Activated T-cell treated with anti-CD3 and anti-CD28 coated beads for 24 hours (primary cell): ENCODE results near the gene LEMD2.
A peak's percentile ranks its signal among the peaks of the same experiment; 100 is the strongest.

Source experiments
- DNase-seq: peaks from one replicate; pipeline ENCODE4 v3.0.0-alpha.2; 2020; ENCODE audit warnings: low read depth

Gene LEMD2

GRCh38 chr6:33756211-33756954 lies 32.5 kb downstream of the LEMD2 start:
- DNase-seq = no peak

GRCh38 chr6:33755070-33755869 lies 33.7 kb downstream of the LEMD2 start:
- no peak for DNase-seq

DNA sequence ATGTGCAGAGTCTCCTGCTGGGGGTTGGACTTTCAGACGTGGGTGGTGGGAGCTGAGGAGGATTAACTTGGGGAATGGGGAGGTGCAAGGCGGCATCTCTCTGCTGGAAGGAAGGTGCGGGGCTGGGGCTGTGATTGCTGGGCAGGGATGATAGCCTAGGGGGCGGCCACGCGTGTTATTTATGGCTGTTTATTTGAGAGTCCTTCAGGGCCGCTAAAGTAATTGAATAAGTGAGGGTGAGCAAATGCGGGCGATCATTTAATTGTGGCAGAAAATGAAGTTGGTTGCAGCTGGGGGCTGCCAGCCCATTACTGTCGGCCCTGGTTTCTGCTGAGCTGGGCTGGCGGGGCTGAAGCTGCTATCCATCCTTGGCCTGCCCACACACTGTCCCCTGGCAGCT lies 34.7 kb downstream of the LEMD2 start:
- DNase-seq = no peak

- DNase-seq = no peak
Measured at GRCh38 chr6:33752646-33753015, 36.3 kb downstream of the LEMD2 start.

DNA sequence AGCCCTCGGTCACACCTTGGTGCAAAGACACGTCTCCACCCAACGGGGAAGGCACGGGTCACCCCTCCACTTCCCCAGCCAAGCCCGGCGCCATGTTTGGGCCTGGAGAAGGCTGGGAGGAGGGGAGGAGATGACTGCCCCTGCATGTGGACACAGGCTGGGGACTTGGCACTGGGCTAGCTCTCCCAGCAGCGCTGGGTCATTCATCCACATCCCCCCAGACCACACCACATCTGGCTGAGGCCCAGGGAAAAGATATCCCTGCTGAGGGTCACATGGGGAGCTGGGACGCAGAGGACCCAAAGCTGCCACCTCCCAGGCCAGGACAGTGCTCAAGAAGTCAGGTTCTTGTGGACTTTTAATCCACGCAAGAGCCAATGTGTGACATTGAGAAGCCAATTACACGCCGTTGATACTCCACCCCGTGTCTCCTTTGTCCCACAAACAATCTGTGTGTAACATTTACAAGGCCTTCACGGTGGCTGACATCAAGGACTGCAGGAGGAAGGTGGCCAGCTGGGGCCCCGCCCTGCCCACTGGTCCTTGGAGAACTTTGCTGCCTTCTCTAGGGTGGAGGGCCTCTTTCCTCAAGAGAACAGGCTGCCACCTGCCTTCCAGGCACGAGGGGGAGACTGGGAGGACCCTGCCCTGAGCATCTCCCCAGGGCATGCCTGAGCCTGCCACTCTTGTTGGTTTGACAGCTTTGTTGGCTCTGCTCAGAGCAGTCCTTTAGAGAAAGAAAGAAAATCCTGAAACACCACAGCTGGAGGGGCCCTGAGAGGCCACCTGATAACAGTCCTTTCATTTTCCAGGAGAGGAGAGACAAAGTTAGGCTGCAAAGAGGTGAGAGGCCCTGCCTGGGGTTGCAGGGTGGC lies 36.9 kb downstream of the LEMD2 start:
- DNase-seq = no peak

DNA sequence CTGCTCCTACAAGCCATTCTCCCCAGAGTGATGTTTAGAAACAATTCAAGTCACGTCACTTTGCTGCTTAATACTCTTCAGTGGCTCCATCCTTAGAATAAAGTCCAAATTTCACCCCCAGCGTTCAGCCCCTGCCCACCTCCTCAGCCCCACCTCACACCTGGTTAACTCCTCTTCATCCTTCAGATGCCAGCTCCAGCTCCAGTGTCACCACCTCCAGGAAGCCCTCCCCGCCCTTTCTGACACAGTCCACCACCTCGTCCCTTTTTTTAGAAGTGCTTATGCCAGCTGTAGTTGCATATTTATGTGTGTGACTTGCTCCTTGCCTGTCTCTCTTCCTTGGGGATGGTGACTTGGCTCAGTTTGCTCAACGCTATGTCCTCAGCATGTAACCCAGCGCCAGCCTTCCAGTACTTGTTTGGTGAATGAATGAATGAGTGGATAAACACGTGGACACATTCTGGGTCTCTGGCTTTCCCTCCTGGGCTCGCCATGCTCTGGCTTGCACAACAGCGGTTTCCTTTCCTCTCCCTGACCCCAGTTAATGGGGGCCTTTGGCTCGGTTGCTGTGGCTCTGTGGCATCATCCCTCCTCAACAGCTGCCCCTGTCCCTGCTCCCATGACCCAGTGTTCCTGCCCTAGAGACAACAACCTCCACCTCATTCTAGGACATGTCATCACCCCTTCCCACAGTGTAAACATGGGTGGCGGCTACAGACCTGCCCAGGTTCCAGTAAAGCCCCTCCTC lies 38.5 kb downstream of the LEMD2 start:
- no peak for DNase-seq

- DNase-seq = no peak
Measured at GRCh38 chr6:33749401-33749800, 39.5 kb downstream of the LEMD2 start.

- DNase-seq = no peak
Measured at GRCh38 chr6:33748841-33749240, 40.1 kb downstream of the LEMD2 start.

DNA sequence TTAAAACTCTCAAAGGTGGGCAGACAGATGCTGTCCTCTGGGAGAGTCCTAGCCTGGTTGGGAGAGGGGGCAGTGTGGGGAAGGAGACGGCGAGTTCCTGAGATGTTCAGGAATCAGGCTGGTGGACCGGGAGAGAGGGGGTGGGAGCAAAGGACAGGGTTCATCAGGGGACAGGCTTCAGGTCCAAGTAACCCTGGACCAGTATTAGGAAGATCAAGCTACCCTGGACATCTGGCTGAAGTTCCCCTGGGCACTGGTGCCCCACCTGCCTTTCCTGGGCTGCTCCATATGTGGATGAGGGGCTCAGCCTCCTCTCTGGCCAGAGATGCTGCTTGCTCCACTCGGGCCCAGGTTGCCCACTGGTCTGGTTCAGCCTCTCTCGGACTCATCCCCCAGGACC lies 41.1 kb downstream of the LEMD2 start:
- no peak for DNase-seq

GRCh38 chr6:33746651-33747100 lies 42.3 kb downstream of the LEMD2 start, which contains the start of gene IP6K3:
Gene IP6K3 (minus strand): TSS chr6:33746905. CDS start chr6:33735476, 11,429 bp downstream.
- no peak for DNase-seq

DNA sequence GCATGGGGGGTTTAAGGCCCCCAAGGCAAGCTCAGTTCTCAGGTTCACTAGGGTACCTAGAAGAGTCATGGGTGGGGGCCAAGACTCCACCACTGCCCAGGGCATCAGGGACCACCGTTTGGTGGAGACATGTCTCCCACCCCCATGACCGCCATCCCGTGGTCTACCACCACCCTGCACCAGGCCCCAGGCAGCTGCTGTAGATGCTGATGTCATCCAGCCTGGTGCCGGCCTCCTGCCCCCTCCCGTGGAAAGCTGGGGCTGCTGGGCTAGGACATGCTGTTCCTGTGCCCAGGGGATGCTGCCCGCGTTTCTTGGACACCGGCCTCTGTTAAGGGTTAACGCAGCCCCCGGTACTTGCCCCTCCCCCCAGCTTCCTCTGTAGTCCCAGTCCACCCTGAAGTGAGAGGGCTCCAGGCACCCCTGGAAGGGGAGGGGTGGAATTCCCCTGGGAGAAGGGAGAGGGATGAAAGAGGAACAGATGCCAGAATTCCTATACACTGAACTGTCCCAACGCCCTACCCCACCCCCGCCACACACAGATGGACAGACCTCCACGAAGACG lies 42.8 kb downstream of the LEMD2 start:
- no peak for DNase-seq

DNA sequence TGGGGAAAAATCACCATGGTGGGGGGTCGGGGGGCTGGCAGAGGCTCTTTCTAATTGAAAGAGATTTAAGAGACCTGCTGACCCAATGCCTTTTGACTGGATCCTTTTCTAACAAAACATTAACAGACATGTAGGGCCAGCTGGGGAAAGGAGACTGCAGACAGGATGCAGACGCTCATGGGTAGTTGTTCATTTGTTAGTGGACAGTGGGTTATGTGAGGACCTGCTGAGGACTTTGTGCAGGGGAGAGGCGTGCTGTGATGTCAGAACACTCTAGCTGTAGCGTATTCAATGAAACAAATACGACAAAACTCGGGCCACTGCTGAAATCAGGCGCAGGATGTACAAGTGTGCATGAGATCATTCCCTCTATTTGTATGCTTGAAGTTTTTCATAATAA lies 43.4 kb downstream of the LEMD2 start:
- no peak for DNase-seq

GRCh38 chr6:33744895-33745546 lies 43.9 kb downstream of the LEMD2 start:
- no peak for DNase-seq

- peak; percentile 67 for DNase-seq
Measured at GRCh38 chr6:33744001-33744848, 44.7 kb downstream of the LEMD2 start.

- DNase-seq = no peak
Measured at GRCh38 chr6:33742837-33743236, 46.1 kb downstream of the LEMD2 start.

DNA sequence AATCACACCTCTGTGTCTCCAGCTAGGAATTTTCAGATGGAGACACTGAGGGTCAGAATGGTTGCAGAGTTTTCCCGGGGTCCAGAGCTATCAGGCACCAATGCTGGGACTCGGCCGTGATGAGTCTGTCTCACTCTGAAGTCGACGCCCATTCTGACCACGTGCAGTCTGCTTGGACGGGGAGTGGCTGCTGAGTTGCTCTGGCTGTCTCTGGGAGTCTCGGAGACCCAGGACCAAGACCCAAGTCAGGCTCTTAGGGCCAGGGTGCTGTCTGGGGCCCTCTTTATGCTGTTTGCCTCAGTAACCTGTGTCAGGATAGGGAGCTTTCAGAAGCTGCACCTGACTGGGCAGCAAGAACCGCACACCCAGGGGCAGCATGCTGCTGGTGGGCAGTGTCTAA lies 46.8 kb downstream of the LEMD2 start:
- DNase-seq = no peak

GRCh38 chr6:33740794-33741193 lies 48.1 kb downstream of the LEMD2 start:
- DNase-seq = no peak

GRCh38 chr6:33740204-33740608 lies 48.7 kb downstream of the LEMD2 start:
- no peak for DNase-seq

DNA sequence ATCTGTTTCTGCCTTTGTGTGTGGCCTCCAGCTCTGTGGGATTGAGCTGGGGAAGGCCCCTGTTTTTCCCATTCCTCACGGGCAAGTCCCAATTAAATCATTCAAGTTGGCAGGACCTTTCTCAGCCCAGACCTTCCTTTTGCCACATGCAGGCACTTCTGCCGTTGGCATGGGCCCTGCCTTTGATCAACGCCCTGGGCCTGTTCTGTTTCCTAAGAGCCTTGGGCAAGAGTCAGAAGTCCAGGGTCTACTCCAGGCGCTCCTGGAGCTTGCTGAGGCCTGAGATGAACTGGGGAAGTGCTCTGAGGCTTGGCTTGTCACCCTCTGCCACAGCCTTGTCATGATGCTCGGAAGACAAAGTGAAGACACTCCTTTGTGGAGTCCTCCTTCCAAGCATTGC lies 49.4 kb downstream of the LEMD2 start:
- no peak for DNase-seq

GRCh38 chr6:33738879-33739278 lies 50.1 kb downstream of the LEMD2 start:
- DNase-seq = no peak
